Measurements from ENCODE around the gene SLC9A9.
"Not testable (repeated sequence)": the region's sequence is repeated elsewhere in the genome, so short reads cannot be mapped to it uniquely, and the experiment has no call there.

SLC9A9 gene

GRCh38 chr3:143847787-143848631, at the start of gene SLC9A9:
Gene SLC9A9 (minus strand): TSS chr3:143848468. CDS start chr3:143848322, 146 bp downstream.
- peak; percentile 16 for DNase-seq (ENCODE audit: low read depth)

- DNase-seq (ENCODE audit: low read depth), result no peak
Observed at GRCh38 chr3:143897576-143898295, 49.5 kb upstream of the SLC9A9 start.

- DNase-seq (ENCODE audit: low read depth), result no peak
Observed at GRCh38 chr3:143896486-143896885, 48.2 kb upstream of the SLC9A9 start.

DNA sequence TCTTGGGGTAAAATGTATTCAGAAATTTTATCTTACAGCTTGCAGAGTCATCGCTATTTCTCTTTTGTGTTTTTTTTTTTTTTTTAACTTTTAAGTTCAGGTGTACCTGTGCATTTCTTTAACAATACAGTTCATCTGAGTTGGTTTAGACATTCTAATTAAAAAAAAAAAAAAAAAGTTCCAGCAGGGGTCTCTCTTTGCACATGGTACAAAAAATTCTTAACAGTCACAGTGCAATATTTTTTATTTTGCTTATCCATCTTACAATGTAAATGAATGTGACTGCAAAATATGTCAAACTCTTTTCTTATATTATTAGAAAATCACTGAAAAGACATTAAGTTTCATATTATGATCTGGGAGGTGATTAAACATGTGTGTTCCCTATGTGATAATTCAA, 47.5 kb upstream of the SLC9A9 start:
- DNase-seq (ENCODE audit: low read depth), result no peak

- DNase-seq (ENCODE audit: low read depth), result no peak
Observed at GRCh38 chr3:143888846-143889245, 40.6 kb upstream of the SLC9A9 start.

DNA sequence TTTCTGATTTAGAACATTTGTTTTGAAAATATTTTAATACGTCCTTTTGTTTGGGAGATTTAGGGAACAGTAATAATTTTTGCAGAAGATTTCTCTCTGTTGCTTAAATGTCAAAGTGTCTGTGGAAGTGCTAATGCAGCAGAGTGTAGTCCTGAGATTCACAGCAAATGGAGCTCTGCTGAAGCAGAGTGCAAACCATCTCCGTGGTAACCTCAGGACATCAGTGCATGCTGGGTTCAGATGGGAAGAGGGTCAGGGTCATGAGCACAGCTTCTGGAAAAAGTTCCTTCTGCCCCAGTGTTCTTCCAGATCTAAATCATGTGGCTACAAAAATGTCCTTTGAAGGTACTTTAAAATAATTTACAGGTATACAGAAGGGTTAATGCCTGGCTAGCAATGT, 39.9 kb upstream of the SLC9A9 start:
- DNase-seq (ENCODE audit: low read depth), result no peak

DNA sequence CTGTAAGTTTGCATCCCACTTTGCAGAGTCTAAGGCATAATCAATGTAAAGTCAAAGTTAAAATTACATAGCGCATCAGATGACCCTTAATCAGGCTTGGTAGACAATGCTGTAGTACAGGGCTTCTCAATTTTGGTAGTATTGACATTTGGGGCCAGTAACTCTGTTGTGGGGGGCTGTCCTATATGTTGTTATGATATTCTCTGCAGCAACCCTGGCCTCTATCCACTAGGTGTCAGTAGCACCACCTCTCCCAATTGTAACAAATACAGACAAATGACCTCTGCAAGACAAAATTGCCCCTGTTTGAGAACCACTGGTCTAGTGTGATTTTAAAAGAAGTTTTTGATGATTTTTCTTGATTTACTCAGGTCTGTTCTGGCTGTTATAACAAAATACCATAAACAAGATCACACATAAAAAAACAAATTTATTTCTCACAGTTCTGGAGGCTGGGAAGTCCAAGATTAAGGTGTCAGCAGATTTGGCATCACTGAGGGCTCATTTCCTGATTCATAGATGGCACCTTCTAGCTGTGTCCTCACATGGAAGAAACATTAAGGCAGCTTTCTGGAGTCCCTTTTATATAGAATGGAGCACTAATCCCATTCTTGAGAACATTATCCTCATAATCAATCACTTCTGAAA, 37.6 kb upstream of the SLC9A9 start:
- DNase-seq (ENCODE audit: low read depth), result no peak

DNA sequence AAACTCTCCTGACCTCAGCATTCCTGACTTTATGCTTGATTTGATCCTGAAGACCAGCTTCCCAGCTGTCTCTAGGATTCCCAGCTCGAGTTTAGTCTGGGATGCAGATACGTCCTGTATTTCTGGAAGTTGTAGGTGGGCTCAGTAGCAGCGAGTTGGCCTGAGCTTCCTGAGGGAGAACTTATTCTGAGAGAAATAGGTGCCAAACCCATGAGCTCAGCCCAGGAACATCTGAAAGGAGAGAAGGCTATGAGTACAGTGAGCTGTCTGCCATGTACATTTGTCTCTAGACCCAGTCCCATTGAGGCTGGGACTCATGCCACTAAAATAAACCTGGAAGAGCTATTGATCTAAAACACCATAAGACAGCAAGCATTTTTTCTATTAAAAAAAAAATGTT, 36.6 kb upstream of the SLC9A9 start:
- no peak for DNase-seq (ENCODE audit: low read depth)

DNA sequence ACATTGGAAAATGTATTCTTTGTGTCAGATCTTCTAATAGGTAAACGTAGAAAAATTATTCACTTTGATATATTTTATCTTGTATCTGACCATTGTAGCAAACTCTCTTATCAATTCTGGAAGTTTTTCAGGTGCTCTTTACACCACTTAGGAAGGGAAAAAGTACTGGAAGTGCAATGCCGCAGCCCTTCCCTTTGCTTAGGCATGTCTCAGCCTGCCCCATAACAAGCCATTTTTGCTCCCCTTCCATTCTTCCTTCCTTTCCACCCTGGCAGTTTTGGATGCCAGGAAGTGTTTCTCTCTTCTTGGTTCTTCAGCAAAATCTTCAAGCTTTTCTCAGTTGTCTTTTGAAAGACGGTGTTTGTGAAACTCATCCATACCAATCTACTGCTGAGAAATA, 34.9 kb upstream of the SLC9A9 start:
- DNase-seq (ENCODE audit: low read depth), result no peak

DNA sequence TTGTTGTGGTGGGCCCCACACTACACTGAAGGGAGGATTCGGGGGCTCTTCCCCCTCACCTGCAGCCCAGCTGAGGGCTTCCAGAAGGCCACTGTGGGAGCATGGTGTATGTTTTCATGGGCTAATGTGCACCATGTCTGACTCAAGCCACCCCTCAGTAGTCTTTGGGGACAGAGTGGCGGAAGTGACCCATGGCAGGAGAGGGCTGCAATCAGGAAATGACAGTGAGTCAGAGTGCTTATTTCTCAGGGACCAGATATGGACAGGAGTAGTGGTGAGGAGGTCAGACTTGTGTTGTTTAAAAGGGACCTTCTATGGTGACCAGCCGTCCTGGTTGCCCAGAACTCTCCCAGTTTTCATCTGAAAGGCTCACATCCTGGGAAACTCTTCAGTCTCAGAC, 32.8 kb upstream of the SLC9A9 start:
- DNase-seq (ENCODE audit: low read depth), result no peak

GRCh38 chr3:143875546-143875945, 27.3 kb upstream of the SLC9A9 start:
- no peak for DNase-seq (ENCODE audit: low read depth)

DNA sequence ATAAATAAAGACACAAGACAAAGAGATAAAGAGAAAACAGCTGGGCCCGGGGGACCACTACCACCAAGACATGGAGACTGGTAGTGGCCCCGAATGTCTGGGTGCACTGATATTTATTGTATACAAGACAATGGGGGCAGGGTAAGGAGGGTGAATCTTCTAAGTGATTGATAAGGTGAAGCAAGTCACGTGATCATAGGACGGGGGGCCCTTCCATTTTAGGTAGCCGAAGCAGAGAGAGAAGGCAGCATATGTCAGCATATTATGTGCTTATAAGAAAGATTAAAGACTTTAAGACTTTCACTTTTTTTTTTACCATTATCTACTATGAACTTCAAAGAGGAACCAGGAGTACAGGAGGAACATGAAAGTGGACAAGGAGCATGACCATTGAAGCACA, 25.3 kb upstream of the SLC9A9 start:
- DNase-seq (ENCODE audit: low read depth), result not testable (repeated sequence)

DNA sequence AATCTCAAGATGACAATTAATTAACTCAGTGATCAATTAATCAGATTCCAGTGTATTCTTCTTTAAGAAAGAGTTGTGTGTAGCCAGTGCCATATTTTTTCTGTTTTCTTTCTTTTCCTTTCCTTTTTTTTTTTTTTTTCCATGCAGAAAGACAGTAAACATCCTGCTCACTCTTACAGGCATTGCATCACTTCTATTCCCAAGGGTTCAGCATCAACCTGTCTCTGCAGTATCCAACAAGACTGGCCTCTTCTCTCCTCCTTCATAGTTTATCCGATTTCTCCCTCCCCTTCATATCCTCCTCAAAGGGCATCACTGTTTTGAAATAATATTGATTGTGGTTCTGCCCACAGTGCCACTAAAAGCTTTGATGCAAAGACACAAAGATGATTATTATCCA, 17.0 kb upstream of the SLC9A9 start:
- DNase-seq (ENCODE audit: low read depth), result no peak

DNA sequence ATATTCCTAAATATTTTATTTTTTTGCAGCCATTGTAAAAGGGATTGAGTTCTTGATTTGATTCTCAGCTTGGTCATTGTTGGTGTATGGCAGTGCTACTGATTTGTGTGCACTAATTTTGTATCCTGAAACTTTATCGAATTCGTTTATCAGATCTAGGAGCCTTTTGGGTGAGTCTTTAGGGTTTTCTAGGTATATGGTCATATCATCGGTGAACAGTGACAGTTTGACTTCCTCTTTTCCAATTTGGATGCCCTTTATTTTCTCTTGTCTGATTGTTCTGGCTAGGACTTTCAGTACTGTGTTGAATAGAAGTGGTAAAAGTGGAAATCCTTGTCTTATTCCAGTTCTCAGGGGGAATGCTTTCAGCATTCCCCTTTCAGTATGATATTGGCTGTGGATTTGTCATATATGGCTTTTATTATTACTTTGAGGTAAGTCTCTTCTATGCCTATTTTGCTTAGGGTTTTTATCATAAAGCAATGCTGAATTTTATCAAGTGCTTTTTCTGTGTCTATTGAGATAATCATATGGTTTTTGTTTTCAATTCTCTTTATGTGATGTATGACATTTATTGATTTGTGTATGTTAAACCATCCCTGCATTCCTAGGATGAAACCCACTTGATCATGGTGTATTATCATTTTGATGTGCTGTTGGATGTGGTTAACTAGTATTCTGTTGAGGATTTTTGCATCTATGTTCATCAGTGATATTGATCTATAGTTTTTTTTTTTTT, 11.4 kb upstream of the SLC9A9 start:
- DNase-seq (ENCODE audit: low read depth), result no peak

GRCh38 chr3:143856252-143856970, 8.1 kb upstream of the SLC9A9 start:
- no peak for DNase-seq (ENCODE audit: low read depth)

GRCh38 chr3:143855183-143855582, 6.9 kb upstream of the SLC9A9 start:
- DNase-seq (ENCODE audit: low read depth), result no peak

- no peak for DNase-seq (ENCODE audit: low read depth)
Observed at GRCh38 chr3:143851331-143852017, 3.2 kb upstream of the SLC9A9 start.

- no peak for DNase-seq (ENCODE audit: low read depth)
Observed at GRCh38 chr3:143850877-143851276, 2.6 kb upstream of the SLC9A9 start.

DNA sequence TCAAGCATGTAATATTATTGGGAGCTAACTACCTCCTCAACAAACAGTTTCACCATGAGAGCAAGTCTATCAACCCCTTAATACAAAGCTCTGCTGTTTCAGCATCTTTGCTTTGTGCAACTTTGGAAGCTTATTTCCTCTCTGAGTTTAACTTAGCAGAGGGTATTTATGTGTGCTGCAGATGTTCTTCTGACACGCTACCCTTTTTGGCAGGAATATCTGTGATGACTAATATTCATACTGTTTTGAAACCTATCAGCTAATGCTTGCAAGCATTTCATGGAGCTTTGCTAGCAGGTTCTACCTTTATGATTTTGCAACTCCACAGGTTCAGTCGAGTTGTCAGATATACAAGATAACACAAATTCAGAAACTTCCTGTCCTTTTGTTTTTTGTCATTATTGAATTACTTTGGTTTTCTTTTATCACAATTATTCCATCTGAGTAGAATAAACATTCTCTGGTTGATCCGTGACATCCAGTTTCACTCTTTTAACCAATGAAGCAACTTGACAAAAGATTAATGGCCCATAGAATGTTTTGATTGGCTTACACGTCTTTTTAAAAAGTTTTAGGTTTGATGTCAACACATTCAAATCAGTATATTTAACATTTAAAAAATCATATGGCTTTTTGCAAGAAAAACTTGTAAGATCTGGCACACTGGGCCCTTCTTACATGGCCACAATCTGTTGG, 1.7 kb upstream of the SLC9A9 start:
- no peak for DNase-seq (ENCODE audit: low read depth)

DNA sequence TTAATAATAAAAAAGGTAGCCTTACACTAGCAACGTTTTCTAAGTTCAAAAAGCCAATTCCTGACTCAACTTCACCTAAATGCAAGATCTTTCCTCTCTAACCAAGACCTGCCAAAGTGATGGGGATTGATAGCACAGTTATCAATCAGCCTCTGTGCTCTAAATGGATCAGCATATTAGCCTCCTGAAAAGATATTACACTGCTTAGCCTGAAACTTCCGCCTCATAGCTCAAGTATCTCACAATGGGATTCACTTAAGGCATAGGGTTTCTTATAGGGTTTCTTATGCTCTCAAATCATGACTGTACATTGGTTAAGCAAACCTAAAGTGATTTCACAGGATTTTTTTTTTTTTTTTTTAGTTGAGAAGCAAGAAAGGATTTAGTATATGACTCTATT, 436 bp upstream of the SLC9A9 start:
- no peak for DNase-seq (ENCODE audit: low read depth)

Data from T-helper 22 cell (primary cell).